ENCODE results near the gene CD300A.

Gene CD300A

DNA sequence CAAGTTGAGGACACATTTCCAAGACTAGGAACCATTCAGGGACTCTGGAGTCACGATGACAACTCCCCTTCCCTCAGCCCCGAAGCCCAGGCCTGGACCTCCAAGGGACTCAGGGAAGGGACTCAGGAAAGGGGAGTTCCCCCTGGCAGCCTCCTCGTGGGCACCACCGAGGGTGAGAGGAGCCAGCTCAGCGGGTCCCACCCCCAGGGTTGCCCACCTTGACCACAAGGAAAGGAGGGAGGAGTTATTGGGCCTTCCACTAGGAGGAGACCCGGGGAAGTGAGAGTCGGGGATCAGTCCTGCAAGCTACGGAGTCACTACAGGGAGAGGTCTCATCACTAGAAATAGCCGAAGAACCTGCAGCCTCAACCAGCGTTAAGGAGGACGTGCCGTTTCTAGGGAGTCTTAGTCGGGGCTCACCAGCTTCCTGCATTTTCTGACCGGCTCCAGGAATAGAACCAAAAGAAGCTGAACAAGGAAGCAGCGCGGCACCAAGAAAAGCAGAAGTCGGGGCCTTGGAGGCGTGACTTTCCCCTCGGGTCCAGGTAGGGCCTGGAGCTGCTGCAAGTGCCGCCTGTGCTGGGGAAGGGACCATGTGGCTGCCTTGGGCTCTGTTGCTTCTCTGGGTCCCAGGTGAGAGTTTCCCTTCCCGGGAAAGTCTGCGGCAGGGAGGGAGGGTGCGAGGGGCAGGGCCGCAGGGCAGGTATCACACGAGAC lies at the start of gene CD300A:
CD300A (plus strand) TSS at position 524 of the 717 bp plus-strand sequence; CDS start at position 594, 70 bp downstream.
- DNase-seq (ENCODE audit: low read depth, low spot score) = no peak

DNA sequence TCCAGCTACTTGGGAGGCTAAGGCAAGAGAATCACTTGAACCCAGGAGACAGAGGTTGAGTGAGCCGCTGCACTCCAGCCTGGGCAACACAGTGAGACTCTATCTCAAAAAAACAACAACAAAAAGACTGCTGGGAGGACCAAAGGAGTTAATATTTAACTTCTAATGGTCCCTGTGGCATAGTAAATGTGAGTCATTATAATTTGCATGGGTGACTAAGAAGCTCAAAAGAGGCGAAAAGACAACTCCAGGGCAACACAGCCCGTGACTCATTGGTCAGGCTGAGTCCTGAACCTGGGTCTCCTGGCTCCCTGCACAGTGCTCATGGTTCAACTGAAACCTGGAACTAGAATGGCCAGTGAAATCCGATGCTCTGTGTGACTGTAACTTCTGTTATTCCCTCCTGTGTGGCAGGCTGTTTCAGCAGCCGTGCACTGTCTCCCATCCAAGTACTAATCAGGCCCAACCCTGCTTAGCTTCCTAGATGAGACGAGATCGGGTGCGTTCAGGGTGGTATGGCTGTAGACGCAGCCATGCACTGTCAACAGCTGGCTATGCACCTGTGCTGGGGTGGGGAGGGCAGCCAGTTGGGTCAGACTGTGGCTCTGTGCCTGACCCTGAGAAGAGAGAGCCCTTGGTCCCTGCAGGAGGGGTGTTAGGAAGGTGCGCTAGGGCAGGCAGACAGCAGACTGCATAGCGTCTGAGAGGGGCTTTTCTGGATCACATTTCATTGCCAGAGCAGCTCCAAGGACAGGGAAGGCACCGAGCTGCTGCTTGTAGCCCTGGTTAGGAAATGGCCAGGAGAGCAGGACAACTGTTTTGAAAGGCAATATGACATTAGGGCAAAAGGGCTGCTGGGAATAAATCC lies 49.0 kb upstream of the CD300A start:
- peak; percentile 46 for DNase-seq (ENCODE audit: low read depth, low spot score)

GRCh38 chr17:74419928-74420411 lies 46.5 kb upstream of the CD300A start:
- DNase-seq (ENCODE audit: low read depth, low spot score) = peak; percentile 78

DNA sequence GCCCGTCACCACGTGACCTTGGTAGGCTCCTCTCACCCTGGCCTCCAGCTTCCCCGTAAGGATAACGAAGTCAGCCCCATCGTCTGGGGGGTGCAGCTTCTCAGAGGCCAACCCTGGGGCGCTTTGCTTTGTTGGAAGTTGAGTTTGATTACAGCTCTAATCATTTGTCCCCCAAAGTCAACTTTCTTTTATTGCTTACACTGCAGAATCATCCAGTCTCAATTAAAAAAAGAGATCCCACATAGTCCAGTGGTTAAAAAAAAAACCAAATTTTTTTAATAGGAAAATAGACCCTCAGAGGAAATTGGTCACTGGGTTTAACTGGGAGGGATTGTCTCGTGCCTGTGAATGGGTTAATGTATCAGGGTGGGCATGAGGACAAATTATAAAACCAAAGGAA lies 42.3 kb upstream of the CD300A start:
- DNase-seq (ENCODE audit: low read depth, low spot score) = no peak

- no peak for DNase-seq (ENCODE audit: low read depth, low spot score)
Observed at GRCh38 chr17:74424657-74425056, 41.8 kb upstream of the CD300A start.

GRCh38 chr17:74426551-74427047 lies 39.8 kb upstream of the CD300A start:
- DNase-seq (ENCODE audit: low read depth, low spot score) = no peak

- DNase-seq (ENCODE audit: low read depth, low spot score) = peak; percentile 49
Observed at GRCh38 chr17:74427048-74427762, 39.2 kb upstream of the CD300A start.

GRCh38 chr17:74427763-74428153 lies 38.7 kb upstream of the CD300A start:
- no peak for DNase-seq (ENCODE audit: low read depth, low spot score)

GRCh38 chr17:74429604-74430384 lies 36.6 kb upstream of the CD300A start:
- no peak for DNase-seq (ENCODE audit: low read depth, low spot score)

DNA sequence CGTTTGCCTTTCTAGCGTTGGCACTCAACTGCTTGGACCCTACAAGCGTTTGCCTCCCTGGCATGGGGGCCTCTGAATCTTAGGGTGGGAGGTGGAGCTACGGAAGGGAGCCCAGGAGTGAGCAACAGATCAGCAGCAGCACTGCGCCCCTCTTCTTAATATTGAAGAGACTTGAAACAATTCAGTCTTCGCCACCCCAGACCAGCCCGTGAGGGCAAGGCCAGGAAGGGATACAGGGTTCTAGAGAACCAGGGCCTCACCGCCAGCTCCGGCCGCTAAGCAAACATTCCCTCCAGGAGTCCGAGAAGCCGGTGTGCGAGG lies 36.1 kb upstream of the CD300A start:
- no peak for DNase-seq (ENCODE audit: low read depth, low spot score)

DNA sequence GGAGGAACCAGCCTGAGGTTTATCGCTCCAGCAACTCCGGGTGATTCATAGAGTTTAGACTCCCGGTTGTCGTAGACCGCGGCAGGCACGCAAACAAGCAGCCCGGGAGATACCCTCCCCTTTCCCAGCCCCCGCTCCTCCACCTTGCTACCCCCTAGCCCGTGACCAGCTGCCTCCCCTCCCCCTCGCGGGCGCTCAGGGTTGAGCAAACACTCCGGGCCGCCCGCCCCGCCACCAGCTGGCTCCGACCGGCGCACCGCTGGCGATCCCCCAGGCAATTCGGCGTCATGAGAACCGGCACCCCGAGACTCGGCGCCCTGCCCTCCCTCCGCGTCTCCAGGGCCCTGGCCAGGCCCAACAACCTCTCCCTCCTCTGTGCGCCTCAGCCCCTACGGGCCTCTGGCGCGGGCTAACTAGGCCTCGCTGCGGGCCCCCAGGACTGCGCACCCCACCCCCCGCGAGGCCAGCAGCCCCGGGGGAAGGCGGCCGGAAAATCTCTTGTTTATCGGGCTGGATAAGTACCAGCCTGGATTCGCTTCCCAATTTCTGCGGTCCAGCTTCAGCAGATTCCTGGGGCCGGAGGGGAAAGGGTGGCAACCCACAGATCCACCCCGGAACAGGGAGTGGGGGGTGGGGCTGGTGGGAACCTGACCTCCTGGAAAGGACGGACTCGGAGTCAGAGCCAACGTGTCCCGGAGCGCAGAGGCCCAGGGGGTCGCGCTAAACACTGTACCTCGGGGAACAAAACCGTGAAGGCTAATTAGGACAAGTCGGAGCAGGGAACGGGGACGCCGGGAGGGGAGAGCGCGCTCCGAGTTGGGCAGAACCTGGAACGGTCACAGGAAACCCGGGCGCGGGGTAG lies 35.5 kb upstream of the CD300A start:
- peak; percentile 77 for DNase-seq (ENCODE audit: low read depth, low spot score)

DNA sequence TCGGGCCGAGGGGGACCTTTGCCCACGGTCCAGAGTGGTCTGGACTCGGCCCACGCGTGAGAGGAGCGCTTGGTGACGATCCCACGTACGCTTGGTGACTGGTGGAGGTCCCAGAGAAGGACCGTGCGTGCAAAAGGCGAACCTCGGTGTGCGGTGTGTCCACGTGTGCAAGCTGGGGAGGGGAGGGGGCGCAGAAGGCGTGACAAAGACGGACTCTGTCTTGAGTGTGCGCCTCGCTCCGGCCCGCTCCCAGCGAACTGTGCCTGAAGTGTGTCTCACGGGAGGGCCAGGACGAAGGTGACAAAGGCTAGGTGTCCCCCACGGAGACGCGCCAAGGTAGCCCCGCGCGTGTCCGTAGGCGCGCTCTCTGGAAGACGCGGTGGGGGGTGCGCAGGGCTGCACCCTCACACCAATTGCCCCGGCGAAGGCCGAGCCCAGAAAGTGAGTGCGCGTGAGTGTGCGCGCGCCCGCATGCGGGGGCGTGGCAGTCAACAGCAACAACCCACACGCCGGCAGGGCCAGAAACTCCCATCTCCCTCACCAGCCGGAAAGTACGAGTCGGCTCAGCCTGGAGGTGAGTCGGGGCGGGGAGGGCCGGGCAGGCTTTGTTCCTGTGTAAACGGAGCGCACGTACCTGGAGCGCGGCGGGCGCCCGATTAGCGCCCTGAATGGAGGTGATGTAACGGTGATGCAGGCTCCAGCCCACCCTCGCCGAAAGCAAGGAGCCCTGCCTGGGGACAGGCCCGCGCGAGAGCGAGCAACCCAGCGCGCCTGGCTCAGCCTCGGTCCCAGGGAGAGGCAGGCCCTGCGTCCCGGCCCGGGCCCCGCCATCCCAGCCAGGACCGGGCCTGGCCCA lies 34.6 kb upstream of the CD300A start, which contains the start of gene GPRC5C:
GPRC5C (plus strand) TSS at position 521 of the 856 bp plus-strand sequence. CDS start 7,689 bp downstream, outside the sequence.
- DNase-seq (ENCODE audit: low read depth, low spot score) = peak; percentile 89

GRCh38 chr17:74432424-74432690 lies 34.1 kb upstream of the CD300A start:
- DNase-seq (ENCODE audit: low read depth, low spot score) = no peak

- DNase-seq (ENCODE audit: low read depth, low spot score) = peak; percentile 71
Observed at GRCh38 chr17:74432766-74433391, 33.6 kb upstream of the CD300A start.

GRCh38 chr17:74433421-74434121 lies 32.9 kb upstream of the CD300A start:
- DNase-seq (ENCODE audit: low read depth, low spot score) = peak; percentile 86

DNA sequence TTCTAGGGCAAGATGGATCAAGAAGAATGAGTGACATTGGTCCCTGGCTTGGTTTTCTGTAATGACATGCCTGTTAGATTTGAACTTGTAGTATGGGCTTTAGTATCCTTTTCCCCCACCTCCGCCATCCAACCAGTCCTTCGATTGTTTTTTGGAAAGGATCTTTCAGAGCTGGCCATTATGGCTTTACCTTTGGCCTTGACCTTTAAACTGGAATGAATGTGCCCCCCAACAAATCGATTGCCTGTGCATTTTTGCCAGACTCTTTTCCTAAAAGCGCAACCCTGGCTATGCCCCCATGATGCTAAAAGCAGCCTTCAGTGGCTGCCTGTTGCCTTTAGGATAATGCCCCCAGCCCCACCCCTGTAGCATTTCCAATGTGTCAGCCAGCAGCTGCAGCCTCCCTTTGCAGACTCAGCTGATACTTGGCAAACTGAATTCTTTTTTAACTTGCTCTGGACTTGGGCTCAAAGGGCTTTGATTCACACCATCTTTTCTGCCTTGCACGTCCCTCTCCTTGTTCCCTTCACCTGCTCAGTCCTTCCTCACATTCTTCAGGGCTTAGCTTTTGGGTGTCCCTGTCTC lies 30.6 kb upstream of the CD300A start:
- no peak for DNase-seq (ENCODE audit: low read depth, low spot score)

GRCh38 chr17:74437702-74438101 lies 28.7 kb upstream of the CD300A start:
- DNase-seq (ENCODE audit: low read depth, low spot score) = no peak
